Panc1 (cell line): ENCODE results near the gene TMEM225. TPM values are rescaled to one million over a fixed set of nuclear protein-coding genes. Genes with fewer than 3 reads are reported as not detected.

Experiments
- ATAC-seq: fragments of 200-7000 bp; cut with Tn5 transposase; 2 replicates; pipeline ENCODE4 v1.9.1; 2020; ENCODE audit warnings: mild to moderate bottlenecking, moderate library complexity
- BruUV-seq: library from RNA; stranded (reverse); fragments of 400-500 nt; replicated peaks from 2 replicates; lab custom pipeline; 2021; lab: Mats Ljungman, UMichigan
- CTCF ChIA-PET: fragments of 300-600 bp; sonication (Branson Sonifier 250); formaldehyde crosslinking; loops from one replicate; lab custom pipeline; 2022; ENCODE audit warnings: antibody characterized with exemption; lab: Charles Lee
- POLR2A ChIA-PET: fragments of 300-600 bp; sonication (Branson Sonifier 250); formaldehyde crosslinking; loops from one replicate; lab custom pipeline; 2022; ENCODE audit warnings: antibody characterized with exemption; lab: Charles Lee
- DNase-seq: peaks from one replicate; pipeline ENCODE4 v3.0.0-alpha.2; 2010; ENCODE audit warnings: low read depth, low spot score
- H3K27ac ChIP-seq: 2 replicates; pipeline ENCODE4 v1.5.1; 2011; ENCODE audit warnings: mild to moderate bottlenecking, low read length, inconsistent platforms
- H3K27me3 ChIP-seq: fragments of 200-500 bp; sonication (Bioruptor generic); 2 replicates; pipeline ENCODE4 v1.6.0; 2014; ENCODE audit warnings: low read length, inconsistent platforms; ENCODE audit not compliant: control insufficient read depth, insufficient read depth
- H3K36me3 ChIP-seq: fragments of 200-500 bp; sonication (Bioruptor generic); 2 replicates; pipeline ENCODE4 v1.5.1; 2014; ENCODE audit warnings: inconsistent platforms, mild to moderate bottlenecking, low read length, moderate library complexity; ENCODE audit not compliant: control insufficient read depth, insufficient read depth
- H3K4me1 ChIP-seq: 2 replicates; pipeline ENCODE4 v1.5.1; 2011; ENCODE audit warnings: inconsistent platforms, mild to moderate bottlenecking, low read length, moderate library complexity; ENCODE audit not compliant: control insufficient read depth, insufficient read depth
- H3K4me3 ChIP-seq, 2 experiments: 2 replicates each; pipeline ENCODE4 v1.5.1; 2011 to 2012; ENCODE audit warnings: low read depth in 2 of 2, low read length in 2 of 2, mild to moderate bottlenecking in 2 of 2, inconsistent platforms in 1 of 2, moderate library complexity in 1 of 2
- H3K9me3 ChIP-seq: fragments of 200-500 bp; sonication (Bioruptor generic); 2 replicates; pipeline ENCODE4 v1.5.1; 2014; ENCODE audit warnings: low read depth, mild to moderate bottlenecking, inconsistent platforms, low read length, moderate library complexity; ENCODE audit not compliant: control insufficient read depth, insufficient read depth
- POLR2AphosphoS5 ChIP-seq: IDR thresholded peaks from 2 replicates; pipeline ENCODE4 v1.6.1; 2012; ENCODE audit warnings: mild to moderate bottlenecking, low read depth, low read length, moderate library complexity
- SIN3A ChIP-seq: IDR thresholded peaks from 2 replicates; pipeline ENCODE4 v1.6.1; 2012; ENCODE audit warnings: low read depth, mild to moderate bottlenecking, low read length, moderate library complexity, borderline replicate concordance; ENCODE audit not compliant: insufficient read depth
- TCF7L2 ChIP-seq: IDR thresholded peaks from 2 replicates; pipeline ENCODE4 v1.6.1; 2011; ENCODE audit warnings: mild to moderate bottlenecking, low read depth, low read length, inconsistent platforms
- in situ Hi-C: cut with HindIII; loops from 2 replicates; pipeline ENCODE4 v1.10.0; 2016; ENCODE audit warnings: low sequenced_read_pairs, low pct_unique_long_range_greater_than_20kb
- intact Hi-C: fragments of 100-400 bp; cut with micrococcal nuclease; formaldehyde crosslinking; loops from one replicate; pipeline ENCODE4 v1.10.0; 2022; ENCODE audit not compliant: unreplicated experiment
- total RNA-seq: library from RNA; stranded (reverse); gene quantifications from one replicate; pipeline ENCODE4 v1.2.1, GENCODE V29; 2021; ENCODE audit not compliant: unreplicated experiment
- TF ChIP-seq, protein P1 (sequence below), 2 experiments: IDR thresholded peaks; 2 replicates each; pipeline ENCODE4 v1.6.1; 2011 to 2012; ENCODE audit warnings: low read depth in 2 of 2, control low read depth in 1 of 2, low read length in 1 of 2, mild to moderate bottlenecking in 1 of 2, moderate library complexity in 1 of 2; ENCODE audit not compliant: insufficient read depth in 1 of 2
- TF ChIP-seq, protein P2 (sequence below): fragments of 450-650 bp; IDR thresholded peaks from 2 replicates; pipeline ENCODE4 v1.5.1; 2017; ENCODE audit warnings: mild to moderate bottlenecking

Gene TMEM225
- total RNA-seq, 1 experiment from 2014 or later = not detected

DNA sequence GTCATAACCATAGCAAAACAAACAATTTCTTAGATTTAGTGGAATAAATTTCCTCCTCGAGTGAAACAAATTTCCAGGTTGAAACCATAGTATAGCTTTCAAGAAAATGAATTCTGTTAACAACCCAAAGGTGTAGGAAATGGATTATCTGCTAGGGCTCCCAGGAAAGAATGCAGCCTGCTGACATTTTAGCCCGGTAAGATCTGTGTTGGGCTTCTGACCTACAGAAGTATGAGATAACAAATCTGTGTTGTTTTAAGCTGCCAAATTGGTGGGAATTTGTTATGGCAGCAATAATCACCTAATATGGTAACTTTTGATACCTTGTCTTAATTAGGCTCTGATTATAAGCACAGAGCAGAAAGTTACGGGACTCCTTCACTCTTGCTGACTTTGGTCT lies 47.3 kb downstream of the TMEM225 start:
- intact Hi-C loops (no loop called here), in situ Hi-C loops (no loop called here)
- Histone ChIP-seq H3K9me3 (no peaks in the 10 kb centered on the region), H3K36me3 (no peaks in the 10 kb centered on the region), H3K27me3 (no peaks in the 10 kb centered on the region), H3K4me1 (no peaks in the 10 kb centered on the region), H3K4me3 (no peak overlapping the region), H3K27ac (no peak overlapping the region)
- ChIA-PET CTCF (no interaction called here), POLR2A (no interaction called here)
- no TSS peak for BruUV-seq
- DNase-seq (no peak), ATAC-seq (no peak)
- TF ChIP-seq SIN3A (no peak), TCF7L2 (no peak), POLR2AphosphoS5 (no peak)
- TF ChIP-seq, protein P1, sequence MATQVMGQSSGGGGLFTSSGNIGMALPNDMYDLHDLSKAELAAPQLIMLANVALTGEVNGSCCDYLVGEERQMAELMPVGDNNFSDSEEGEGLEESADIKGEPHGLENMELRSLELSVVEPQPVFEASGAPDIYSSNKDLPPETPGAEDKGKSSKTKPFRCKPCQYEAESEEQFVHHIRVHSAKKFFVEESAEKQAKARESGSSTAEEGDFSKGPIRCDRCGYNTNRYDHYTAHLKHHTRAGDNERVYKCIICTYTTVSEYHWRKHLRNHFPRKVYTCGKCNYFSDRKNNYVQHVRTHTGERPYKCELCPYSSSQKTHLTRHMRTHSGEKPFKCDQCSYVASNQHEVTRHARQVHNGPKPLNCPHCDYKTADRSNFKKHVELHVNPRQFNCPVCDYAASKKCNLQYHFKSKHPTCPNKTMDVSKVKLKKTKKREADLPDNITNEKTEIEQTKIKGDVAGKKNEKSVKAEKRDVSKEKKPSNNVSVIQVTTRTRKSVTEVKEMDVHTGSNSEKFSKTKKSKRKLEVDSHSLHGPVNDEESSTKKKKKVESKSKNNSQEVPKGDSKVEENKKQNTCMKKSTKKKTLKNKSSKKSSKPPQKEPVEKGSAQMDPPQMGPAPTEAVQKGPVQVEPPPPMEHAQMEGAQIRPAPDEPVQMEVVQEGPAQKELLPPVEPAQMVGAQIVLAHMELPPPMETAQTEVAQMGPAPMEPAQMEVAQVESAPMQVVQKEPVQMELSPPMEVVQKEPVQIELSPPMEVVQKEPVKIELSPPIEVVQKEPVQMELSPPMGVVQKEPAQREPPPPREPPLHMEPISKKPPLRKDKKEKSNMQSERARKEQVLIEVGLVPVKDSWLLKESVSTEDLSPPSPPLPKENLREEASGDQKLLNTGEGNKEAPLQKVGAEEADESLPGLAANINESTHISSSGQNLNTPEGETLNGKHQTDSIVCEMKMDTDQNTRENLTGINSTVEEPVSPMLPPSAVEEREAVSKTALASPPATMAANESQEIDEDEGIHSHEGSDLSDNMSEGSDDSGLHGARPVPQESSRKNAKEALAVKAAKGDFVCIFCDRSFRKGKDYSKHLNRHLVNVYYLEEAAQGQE (IDR thresholded peaks at IDR 0.05; ENCODE audit: insufficient read depth in 1 of 2, low read depth in 2 of 2, low read length in 1 of 2) = no peak
- TF ChIP-seq, protein P2, sequence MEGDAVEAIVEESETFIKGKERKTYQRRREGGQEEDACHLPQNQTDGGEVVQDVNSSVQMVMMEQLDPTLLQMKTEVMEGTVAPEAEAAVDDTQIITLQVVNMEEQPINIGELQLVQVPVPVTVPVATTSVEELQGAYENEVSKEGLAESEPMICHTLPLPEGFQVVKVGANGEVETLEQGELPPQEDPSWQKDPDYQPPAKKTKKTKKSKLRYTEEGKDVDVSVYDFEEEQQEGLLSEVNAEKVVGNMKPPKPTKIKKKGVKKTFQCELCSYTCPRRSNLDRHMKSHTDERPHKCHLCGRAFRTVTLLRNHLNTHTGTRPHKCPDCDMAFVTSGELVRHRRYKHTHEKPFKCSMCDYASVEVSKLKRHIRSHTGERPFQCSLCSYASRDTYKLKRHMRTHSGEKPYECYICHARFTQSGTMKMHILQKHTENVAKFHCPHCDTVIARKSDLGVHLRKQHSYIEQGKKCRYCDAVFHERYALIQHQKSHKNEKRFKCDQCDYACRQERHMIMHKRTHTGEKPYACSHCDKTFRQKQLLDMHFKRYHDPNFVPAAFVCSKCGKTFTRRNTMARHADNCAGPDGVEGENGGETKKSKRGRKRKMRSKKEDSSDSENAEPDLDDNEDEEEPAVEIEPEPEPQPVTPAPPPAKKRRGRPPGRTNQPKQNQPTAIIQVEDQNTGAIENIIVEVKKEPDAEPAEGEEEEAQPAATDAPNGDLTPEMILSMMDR = no peak

DNA sequence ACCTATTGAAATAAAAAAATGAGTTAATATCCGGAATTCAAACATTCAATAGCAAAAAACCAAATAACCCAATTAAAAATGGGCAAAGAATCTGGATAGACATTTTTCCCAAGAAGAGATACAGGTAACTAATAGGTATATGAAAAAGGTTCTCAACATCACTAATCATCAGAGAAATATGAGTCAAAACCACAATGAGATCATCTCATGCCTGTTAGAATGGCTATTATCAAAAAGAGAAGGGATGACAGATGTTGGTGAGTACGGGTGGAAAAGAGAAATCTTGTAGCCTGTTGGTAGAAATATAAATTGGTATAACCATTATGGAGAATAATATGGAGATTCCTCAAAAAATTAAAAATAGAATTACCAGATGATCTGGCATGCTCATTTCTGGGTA lies 52.4 kb downstream of the TMEM225 start:
- no peak overlapping the region for H3K4me3 ChIP-seq
- ChIA-PET POLR2A (no interaction called here), CTCF (no interaction called here)
- H3K27ac ChIP-seq = no peak overlapping the region
- no TSS peak for BruUV-seq
- in situ Hi-C loops (no loop called here), intact Hi-C loops (no loop called here)
- ATAC-seq = no peak
- H3K9me3 ChIP-seq = no peaks in the 10 kb centered on the region
- TF ChIP-seq SIN3A (no peak), TCF7L2 (no peak)
- TF ChIP-seq, protein P2 = no peak
- H3K27me3 ChIP-seq = no peaks in the 10 kb centered on the region
- DNase-seq = no peak
- no peaks in the 10 kb centered on the region for H3K4me1 ChIP-seq
- no peaks in the 10 kb centered on the region for H3K36me3 ChIP-seq

Other genes with a start within 250 kb of the TMEM225 start
- gene SCN3B, start 231.0 kb downstream of the TMEM225 start, total RNA-seq = 0.10 TPM
- gene ZNF202, start 144.0 kb downstream of the TMEM225 start, total RNA-seq = 24.5 TPM
- not detected for gene OR6X1, start 131.2 kb downstream of the TMEM225 start, total RNA-seq
- gene OR6M1, start 79.3 kb downstream of the TMEM225 start, total RNA-seq = not detected
- not detected for gene OR8D4, start 16.5 kb upstream of the TMEM225 start, total RNA-seq
- not detected for gene OR4D5, start 53.9 kb upstream of the TMEM225 start, total RNA-seq
- gene OR6T1, start 58.2 kb upstream of the TMEM225 start, total RNA-seq = not detected
- not detected for gene OR10S1, start 92.1 kb upstream of the TMEM225 start, total RNA-seq
- gene OR10G6, start 109.5 kb upstream of the TMEM225 start, total RNA-seq = not detected
- gene OR10G4, start 127.3 kb upstream of the TMEM225 start, total RNA-seq = not detected
- not detected for gene OR10G9, start 137.3 kb upstream of the TMEM225 start, total RNA-seq
- not detected for gene OR10G8, start 141.1 kb upstream of the TMEM225 start, total RNA-seq
- not detected for gene OR10G7, start 155.7 kb upstream of the TMEM225 start, total RNA-seq
- 3.1 TPM for gene VWA5A, start 229.8 kb upstream of the TMEM225 start, total RNA-seq